Stimulated activated naive CD8-positive, alpha-beta T cell treated with anti-CD3 and anti-CD28 coated beads, Interleukin-15, Interleukin-2, amounts not matched to agents 100 ng/mL and 50 ng/mL, for 24 hours (primary cell): ENCODE measurements around the gene LRRC4.

Source experiments
- H3K27ac Mint-ChIP-seq: one replicate; pipeline ENCODE4 v1.8.0; 2021; ENCODE audit warnings: mild to moderate bottlenecking, mixed read lengths
- H3K27me3 Mint-ChIP-seq: one replicate; pipeline ENCODE4 v1.8.0; 2021; ENCODE audit warnings: mixed read lengths
- H3K36me3 Mint-ChIP-seq: one replicate; pipeline ENCODE4 v1.8.0; 2021; ENCODE audit warnings: low read depth, mixed read lengths
- H3K4me1 Mint-ChIP-seq: one replicate; pipeline ENCODE4 v1.8.0; 2021; ENCODE audit warnings: low read depth, mixed read lengths
- H3K4me3 Mint-ChIP-seq: one replicate; pipeline ENCODE4 v1.8.0; 2021; ENCODE audit warnings: mild to moderate bottlenecking, mixed read lengths
- H3K9me3 Mint-ChIP-seq: one replicate; pipeline ENCODE4 v1.8.0; 2021; ENCODE audit warnings: mixed read lengths

The LRRC4 gene, protein sequence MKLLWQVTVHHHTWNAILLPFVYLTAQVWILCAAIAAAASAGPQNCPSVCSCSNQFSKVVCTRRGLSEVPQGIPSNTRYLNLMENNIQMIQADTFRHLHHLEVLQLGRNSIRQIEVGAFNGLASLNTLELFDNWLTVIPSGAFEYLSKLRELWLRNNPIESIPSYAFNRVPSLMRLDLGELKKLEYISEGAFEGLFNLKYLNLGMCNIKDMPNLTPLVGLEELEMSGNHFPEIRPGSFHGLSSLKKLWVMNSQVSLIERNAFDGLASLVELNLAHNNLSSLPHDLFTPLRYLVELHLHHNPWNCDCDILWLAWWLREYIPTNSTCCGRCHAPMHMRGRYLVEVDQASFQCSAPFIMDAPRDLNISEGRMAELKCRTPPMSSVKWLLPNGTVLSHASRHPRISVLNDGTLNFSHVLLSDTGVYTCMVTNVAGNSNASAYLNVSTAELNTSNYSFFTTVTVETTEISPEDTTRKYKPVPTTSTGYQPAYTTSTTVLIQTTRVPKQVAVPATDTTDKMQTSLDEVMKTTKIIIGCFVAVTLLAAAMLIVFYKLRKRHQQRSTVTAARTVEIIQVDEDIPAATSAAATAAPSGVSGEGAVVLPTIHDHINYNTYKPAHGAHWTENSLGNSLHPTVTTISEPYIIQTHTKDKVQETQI

DNA sequence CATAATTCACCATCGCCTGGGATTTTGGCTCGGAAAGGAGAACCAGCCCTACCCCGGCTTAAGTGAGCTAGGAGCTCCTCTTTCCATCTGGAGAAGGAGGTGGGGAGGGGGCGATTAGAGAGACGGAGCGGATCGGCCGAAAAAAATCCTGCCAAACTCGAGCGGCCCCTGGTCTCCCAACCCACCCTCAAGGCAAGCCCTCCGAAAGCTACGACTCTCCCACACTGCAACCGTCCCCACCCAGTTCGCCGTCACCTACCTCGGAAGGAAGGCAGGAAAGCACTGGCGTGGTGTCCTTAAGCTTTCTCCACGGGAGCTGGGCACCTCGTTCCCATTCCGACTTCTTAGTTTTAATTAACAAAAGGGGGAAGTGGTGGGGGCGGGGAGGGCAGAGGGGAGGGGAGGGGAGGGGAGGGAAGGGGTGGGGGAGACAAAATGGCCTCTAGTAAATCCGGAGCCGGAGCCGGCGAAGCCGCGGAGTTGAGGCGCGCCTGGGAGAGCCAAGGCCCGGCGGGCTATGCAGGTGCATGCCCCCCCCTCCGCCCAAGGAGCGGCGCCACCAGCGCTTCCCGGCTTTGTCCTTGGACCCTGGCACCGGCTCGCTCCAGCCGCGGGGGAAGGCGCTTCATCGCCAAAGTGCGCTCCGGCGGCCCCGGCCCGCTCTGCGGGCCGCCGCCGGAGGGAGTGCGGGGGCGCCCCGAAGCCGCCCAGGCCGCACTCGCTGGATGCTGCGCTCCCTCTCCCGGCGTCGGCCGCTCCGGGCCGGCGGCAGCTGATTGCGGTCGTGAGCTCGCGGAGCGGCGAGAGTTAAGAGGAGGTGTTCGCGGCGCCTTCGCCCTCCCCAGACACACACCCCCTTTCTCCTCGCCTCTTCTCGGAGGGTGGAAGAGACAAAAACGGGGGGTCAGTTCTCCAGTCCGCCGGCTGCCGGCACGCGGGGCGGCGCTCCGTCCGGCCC, at the start of gene LRRC4:
LRRC4 (minus strand) TSS at position 784 of the 958 bp plus-strand sequence. CDS start 797 bp downstream, outside the sequence.
- Mint-ChIP-seq H3K27ac (no peak within 1 kb of the TSS), H3K27me3 (no peaks in the 10 kb centered on the region), H3K9me3 (no peaks in the 10 kb centered on the region), H3K36me3 (peaks cover 17% of the 10 kb centered on the region), H3K4me1 (peaks cover 18% of the 10 kb centered on the region), H3K4me3 (peak within 1 kb of the TSS; percentile 78)

DNA sequence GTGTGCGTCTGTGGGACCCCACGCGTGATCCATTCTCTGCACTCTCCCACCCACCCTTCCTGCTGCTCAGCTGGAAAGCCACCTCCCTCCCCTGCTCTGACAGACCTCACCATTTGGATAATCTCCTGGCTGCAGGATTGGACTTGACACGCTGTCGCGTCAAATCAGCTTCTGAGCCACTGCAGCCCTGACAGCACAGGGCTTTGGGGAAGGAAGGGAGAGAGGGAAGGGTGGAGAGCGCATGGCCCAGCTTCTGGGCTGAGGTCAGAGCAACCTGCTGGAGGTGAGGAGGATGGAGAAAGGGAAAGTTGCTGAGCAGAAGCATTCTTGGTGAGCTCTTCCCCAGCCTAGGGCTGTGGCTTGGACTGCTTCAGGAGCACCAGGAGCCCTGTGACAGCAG, 48.9 kb upstream of the LRRC4 start:
- H3K9me3 Mint-ChIP-seq, result no peaks in the 10 kb centered on the region
- peaks cover 8% of the 10 kb centered on the region for H3K36me3 Mint-ChIP-seq
- H3K4me1 Mint-ChIP-seq, result no peaks in the 10 kb centered on the region
- H3K27ac Mint-ChIP-seq, result no peak overlapping the region
- no peaks in the 10 kb centered on the region for H3K27me3 Mint-ChIP-seq
- H3K4me3 Mint-ChIP-seq, result no peak overlapping the region

DNA sequence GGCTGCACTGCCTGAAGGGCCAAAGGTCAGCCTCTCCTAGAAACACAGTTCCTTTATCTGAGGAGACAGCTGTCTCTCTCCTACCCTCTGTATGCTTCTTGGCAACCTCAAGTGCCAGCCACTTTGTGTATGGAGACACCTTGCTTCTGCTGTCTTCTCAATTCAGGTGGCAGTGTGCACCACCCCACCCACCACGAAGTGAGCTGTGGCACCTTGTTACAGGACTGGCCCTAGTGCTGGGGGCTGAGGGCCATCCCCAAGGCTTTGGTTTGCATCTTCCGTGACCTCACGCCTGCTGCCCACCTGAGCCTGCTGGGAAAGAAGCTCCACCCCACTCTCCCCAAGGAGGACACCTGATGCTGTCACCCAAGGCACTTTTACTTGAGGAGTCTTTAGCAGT, 47.1 kb upstream of the LRRC4 start:
- Mint-ChIP-seq H3K9me3 (no peaks in the 10 kb centered on the region), H3K4me1 (no peaks in the 10 kb centered on the region), H3K36me3 (peaks cover 15% of the 10 kb centered on the region), H3K4me3 (no peak overlapping the region), H3K27ac (no peak overlapping the region), H3K27me3 (no peaks in the 10 kb centered on the region)

DNA sequence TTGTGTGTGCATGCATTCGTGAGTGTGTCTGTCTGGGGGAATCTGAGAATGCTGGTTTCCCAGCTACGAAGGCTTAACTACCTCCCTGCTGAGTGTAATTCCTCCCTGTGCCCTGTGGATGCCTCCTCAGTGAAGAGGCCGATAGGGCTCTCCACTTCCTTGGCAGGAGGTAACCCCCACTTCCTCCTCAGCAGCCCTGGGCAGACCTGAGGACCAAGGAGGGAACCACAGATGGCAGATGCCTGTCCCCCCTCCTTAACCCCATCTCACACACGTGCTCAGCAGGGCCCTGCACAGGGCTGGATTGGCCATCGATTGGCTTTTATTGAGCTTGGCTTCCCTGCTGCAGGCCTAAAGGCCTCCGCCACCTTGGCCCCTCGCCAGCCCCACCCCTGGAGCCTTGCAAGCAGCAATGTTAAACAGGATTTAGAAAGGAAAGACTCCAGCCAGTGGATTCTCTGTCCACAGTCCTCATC, 45.6 kb upstream of the LRRC4 start:
- Mint-ChIP-seq H3K36me3 (peaks cover 15% of the 10 kb centered on the region), H3K4me3 (no peak overlapping the region), H3K27ac (no peak overlapping the region), H3K4me1 (no peaks in the 10 kb centered on the region), H3K9me3 (no peaks in the 10 kb centered on the region), H3K27me3 (no peaks in the 10 kb centered on the region)

DNA sequence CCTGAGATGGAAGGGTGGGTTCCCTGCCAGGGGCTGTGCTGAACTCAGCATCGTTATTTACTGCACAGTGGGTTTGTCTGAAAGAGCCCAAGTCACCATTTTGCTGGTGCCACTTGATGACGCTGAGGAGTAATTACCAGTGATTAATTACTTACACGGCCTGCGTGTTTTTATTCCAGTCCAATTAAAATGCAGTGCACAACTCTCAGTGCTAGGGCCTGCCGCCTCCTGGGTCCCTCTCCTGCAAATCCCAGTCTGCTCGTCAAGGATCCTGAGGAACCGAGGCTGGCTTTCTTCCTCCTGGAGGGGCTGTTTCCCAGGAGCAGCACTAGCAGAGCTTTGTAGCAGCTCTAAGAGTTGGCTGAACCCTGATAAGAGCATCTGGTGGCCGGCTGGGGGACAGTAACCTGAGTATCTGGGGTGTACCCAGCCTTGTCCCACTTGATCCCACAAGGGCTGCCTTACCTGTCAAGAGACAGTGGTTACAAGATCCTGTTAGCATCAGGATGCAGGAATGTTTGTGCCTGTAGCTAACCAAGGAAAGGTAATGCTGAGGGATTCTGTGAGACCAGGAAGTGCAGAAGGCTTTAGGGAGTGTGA, 45.1 kb upstream of the LRRC4 start:
- H3K27me3 Mint-ChIP-seq, result no peaks in the 10 kb centered on the region
- H3K27ac Mint-ChIP-seq, result no peak overlapping the region
- H3K9me3 Mint-ChIP-seq, result no peaks in the 10 kb centered on the region
- H3K36me3 Mint-ChIP-seq, result peaks cover 14% of the 10 kb centered on the region
- H3K4me3 Mint-ChIP-seq, result no peak overlapping the region
- H3K4me1 Mint-ChIP-seq, result no peaks in the 10 kb centered on the region

DNA sequence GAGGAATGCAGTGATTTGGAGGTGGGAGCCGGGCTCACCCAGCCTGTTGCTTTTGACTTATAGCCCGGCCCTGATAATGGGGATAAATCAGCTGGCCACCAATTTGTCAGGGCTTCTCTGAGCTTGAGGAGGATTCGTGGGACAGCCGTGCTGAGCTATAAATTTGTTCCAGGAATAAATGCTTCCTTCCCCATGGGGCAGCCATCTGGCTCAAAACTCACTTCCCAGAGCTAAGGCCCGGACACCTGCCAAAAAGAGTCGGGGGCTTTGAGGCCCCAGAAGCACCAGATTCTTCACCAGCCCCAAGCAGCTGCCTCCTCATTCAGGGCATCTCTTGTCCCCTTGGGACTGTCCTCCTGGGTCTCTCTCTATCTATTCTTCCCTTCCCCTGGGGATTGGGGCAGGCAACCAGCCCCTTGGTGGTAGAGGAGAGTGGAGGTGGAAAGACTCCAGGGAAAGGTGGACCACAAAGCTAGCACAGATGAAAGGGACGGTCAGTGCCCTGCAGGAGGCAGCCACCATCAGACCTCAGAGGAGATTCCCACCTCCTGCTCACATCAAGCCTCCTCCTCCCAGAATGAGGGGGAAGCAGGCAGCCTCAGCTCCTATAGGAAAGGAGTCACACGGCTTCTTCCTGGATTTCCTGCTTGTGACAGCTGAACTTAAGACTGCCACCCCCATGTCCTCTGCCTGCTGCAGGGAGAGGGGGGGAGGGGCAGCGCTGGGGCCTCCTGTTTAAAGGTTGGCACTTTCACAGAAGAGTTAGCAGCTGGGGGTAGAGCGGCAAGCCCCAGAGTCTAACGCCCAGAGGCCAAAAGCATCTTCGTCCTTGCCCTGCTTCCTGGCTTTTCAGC, 44.2 kb upstream of the LRRC4 start:
- Mint-ChIP-seq H3K36me3 (peaks cover 11% of the 10 kb centered on the region), H3K4me3 (no peak overlapping the region), H3K4me1 (peaks cover 5% of the 10 kb centered on the region), H3K27ac (no peak overlapping the region), H3K27me3 (no peaks in the 10 kb centered on the region), H3K9me3 (no peaks in the 10 kb centered on the region)

DNA sequence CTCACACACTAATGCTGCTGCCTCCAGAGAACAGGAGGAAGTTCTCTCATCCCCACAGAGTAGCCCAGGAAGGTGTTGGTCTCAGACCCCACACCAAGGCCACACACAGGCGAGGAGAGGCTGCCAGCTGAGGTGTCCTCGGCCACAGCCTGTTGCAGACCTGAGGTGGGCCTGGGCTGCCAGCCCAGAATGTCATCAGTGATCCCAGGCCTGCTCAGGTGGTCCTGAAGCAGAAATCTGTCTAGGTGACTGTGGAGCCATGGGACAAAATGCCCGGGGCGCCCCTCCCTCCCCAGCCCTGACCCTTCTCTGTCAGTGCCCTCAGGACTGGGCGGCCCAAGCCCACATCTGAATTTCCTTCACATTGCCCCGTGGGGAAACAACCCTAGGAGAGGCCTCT, 43.5 kb upstream of the LRRC4 start:
- peaks cover 11% of the 10 kb centered on the region for H3K4me1 Mint-ChIP-seq
- no peak overlapping the region for H3K27ac Mint-ChIP-seq
- peaks cover 11% of the 10 kb centered on the region for H3K36me3 Mint-ChIP-seq
- no peak overlapping the region for H3K4me3 Mint-ChIP-seq
- no peaks in the 10 kb centered on the region for H3K27me3 Mint-ChIP-seq
- H3K9me3 Mint-ChIP-seq, result no peaks in the 10 kb centered on the region

DNA sequence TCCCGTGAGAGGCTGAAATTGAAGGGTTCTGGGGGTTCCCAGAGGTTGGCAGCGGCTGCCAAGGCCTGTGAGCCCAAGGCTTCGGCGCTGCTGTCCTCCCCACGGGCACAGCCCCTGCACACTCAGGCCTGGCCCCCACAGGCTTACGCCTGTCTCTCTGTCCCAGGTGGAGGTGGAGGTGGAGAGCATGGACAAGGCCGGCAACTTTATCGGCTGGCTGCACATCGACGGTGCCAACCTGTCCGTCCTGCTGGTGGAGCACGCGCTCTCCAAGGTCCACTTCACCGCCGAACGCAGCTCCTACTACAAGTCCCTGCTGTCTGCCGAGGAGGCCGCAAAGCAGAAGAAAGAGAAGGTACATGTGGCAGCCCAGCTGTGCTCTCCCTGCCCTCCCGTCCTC, 43.1 kb upstream of the LRRC4 start:
- Mint-ChIP-seq H3K9me3 (no peaks in the 10 kb centered on the region), H3K27me3 (no peaks in the 10 kb centered on the region), H3K4me1 (peaks cover 11% of the 10 kb centered on the region), H3K27ac (no peak overlapping the region), H3K36me3 (peaks cover 11% of the 10 kb centered on the region), H3K4me3 (no peak overlapping the region)

DNA sequence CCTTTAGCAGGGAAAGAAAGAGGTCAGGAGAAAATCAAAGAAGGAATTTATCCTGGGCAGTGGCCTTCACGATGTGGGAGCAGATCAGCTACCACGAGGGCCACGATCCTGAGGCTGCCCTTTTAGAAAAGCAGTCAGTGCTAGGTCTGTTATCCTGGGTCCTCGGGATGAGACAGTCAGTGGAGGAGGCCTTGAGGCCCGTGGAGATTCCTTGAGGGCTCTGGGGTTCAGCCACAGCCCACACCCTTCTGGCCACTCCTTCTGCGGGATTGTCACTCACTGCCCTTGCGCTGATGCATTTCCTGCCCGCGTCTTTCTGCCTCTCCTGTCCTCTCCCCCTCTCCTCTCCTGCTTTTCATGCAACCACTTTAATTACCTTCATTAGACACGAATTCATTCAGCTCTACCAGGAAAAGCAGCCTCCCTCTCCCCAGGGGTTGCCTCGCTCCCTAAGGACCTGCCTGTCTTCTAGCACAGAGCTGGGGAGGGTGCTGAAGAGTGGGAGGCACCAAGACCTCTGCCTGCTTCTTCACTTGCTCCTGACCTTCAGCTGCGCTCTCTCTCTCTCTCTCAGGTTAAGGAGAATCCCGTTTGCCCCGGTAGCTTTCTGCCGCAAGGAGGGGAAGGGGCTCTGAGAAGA, 42.6 kb upstream of the LRRC4 start:
- H3K27ac Mint-ChIP-seq, result no peak overlapping the region
- no peaks in the 10 kb centered on the region for H3K9me3 Mint-ChIP-seq
- H3K4me3 Mint-ChIP-seq, result no peak overlapping the region
- H3K4me1 Mint-ChIP-seq, result peaks cover 11% of the 10 kb centered on the region
- no peaks in the 10 kb centered on the region for H3K27me3 Mint-ChIP-seq
- H3K36me3 Mint-ChIP-seq, result peaks cover 11% of the 10 kb centered on the region

DNA sequence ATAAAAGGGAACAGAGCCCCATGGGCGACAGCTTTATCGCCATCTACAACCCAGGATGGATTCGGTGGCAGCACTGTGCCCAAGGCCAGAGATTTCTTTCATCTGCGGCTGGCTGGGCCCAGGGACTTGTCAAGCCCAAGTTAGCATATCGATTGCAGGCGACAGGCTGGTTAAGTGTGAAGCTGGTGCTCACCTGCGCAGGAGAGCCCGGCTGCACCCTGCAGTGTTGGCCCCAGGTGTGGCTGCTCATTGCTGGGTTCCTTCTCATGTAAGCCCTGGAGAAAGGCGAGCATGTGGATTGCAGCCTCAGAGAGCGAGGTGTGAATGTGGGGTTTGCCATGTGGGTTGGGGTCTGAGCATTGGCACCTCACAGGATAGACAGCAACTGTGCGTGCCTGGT, 40.6 kb upstream of the LRRC4 start:
- peaks cover 20% of the 10 kb centered on the region for H3K4me1 Mint-ChIP-seq
- no peak overlapping the region for H3K27ac Mint-ChIP-seq
- no peak overlapping the region for H3K4me3 Mint-ChIP-seq
- H3K36me3 Mint-ChIP-seq, result peaks cover 7% of the 10 kb centered on the region
- H3K27me3 Mint-ChIP-seq, result no peaks in the 10 kb centered on the region
- H3K9me3 Mint-ChIP-seq, result no peaks in the 10 kb centered on the region

DNA sequence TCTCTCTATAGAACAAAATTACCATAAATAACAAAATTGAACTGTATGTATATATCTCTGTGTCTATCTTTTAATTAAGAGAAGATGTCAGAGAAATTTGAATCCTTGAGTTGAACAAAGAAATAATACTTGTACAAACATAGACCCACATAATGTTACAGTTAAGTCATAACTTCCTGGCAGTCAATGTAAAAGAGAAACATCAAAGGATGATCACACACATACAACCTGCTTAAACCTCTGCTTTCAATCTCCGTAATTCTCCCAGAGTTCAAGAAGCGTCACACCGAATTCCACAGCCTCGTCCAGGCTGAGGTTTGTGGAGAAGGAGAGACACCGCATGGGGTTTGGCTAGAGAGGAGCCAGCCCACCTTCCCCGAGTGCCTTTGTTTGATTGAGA, 40.1 kb upstream of the LRRC4 start:
- Mint-ChIP-seq H3K4me3 (no peak overlapping the region), H3K27me3 (no peaks in the 10 kb centered on the region), H3K9me3 (no peaks in the 10 kb centered on the region), H3K27ac (no peak overlapping the region), H3K4me1 (peaks cover 20% of the 10 kb centered on the region), H3K36me3 (peaks cover 7% of the 10 kb centered on the region)

DNA sequence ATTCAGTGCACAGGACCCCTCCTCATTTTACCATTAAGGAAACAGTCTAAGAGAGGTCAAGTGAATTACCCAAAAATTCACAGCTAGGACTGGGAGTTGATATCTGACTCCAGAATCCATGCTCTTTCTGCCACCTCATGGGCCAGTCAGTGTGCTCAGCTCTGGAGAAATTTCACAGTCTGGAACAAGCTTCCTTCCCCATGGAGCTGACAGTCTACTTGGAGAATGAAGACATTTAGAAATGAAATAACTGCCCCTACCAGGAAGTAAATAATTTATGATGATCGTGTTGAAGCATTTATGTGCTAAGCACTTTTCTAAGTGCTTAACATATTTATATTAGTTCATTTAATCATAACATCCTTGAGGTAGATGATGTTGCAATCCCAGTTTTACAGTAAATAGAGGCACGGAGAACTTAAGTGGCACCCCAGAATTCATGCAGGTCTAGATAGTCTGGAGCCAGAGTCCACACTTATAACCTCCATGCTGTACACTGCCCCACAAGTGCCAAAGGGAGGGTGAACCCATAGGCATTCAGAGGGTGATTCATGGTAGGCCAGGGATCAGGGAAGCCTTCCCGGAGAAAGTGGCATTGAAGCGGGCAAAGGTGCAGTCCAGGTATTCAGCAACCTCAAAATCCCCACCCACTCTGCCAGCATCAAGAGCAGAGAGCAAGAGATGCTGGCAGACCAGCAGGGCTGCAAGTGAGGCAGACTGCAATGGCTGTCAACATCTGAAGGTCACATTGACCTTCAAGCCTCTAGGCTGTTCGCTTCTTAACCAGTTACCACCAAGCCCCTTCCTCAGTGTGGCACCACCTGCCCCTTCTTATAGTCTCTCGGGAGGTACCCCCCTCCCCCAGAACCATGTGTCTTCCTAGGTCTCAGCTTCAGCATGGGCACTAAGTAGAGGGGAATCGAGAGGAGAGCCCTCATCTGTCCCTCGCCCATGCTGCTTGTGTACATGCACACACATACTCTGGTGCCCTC, 38.4 kb upstream of the LRRC4 start:
- no peak overlapping the region for H3K4me3 Mint-ChIP-seq
- H3K27ac Mint-ChIP-seq, result no peak overlapping the region
- peaks cover 7% of the 10 kb centered on the region for H3K36me3 Mint-ChIP-seq
- peaks cover 22% of the 10 kb centered on the region for H3K4me1 Mint-ChIP-seq
- no peaks in the 10 kb centered on the region for H3K9me3 Mint-ChIP-seq
- H3K27me3 Mint-ChIP-seq, result no peaks in the 10 kb centered on the region
